HepG2 (cell line): ENCODE measurements around the gene SASS6. TPM values are rescaled to one million over a fixed set of nuclear protein-coding genes. Genes with fewer than 3 reads are reported as not detected.

ENCODE experiments used
- ATAC-seq: fragments of 200-7000 bp; cut with Tn5 transposase; 3 replicates; pipeline ENCODE4 v1.9.1; 2020; ENCODE audit warnings: mild to moderate bottlenecking, moderate library complexity
- BruUV-seq: library from RNA; stranded (reverse); fragments of 400-500 nt; replicated peaks from 2 replicates; lab custom pipeline; 2021; lab: Mats Ljungman, UMichigan
- CTCF ChIA-PET: fragments of 300-600 bp; formaldehyde crosslinking; extraction: SDS; loops from one replicate; lab custom pipeline; 2021; ENCODE audit warnings: low total read pairs, inconsistent platforms, low intra/inter-chr PET ratio; lab: Yijun Ruan, JAX
- POLR2A ChIA-PET: fragments of 350-600 bp; sonication (Branson Sonifier 250); formaldehyde crosslinking; loops from one replicate; lab custom pipeline; 2020; ENCODE audit warnings: antibody characterized with exemption, inconsistent platforms; lab: Yijun Ruan, JAX
- DNase-seq: peaks from one replicate; pipeline ENCODE4 v3.0.0-alpha.2; 2015; ENCODE audit warnings: low spot score
- FAIRE-seq: peaks from 3 replicates; lab custom pipeline; 2011; peaks lifted over from hg19 to GRCh38; lab: Jason Lieb, UNC
- H2AFZ ChIP-seq: one replicate; pipeline ENCODE4 v1.6.1; 2011; ENCODE audit warnings: low read length, inconsistent platforms
- H3K27ac ChIP-seq: fragments of 300-600 bp; 3 replicates; pipeline ENCODE4 v1.8.0; 2011; ENCODE audit warnings: mixed run types, mild to moderate bottlenecking, mixed read lengths, low read length, inconsistent platforms; ENCODE audit not compliant: insufficient read depth; ENCODE audit errors: extremely low read length
- H3K27me3 ChIP-seq, 2 experiments: fragments of 200-600 bp in 1 of 2; 2 replicates in 1 of 2; 3 replicates in 1 of 2; pipeline versions ENCODE4 v1.6.0 to v1.8.0; 2011; ENCODE audit warnings: low read length in 2 of 2, mild to moderate bottlenecking in 2 of 2, moderate library complexity in 2 of 2, inconsistent platforms in 1 of 2; ENCODE audit not compliant: insufficient read depth in 2 of 2, control insufficient read depth in 1 of 2
- H3K36me3 ChIP-seq, 2 experiments: fragments of 200-600 bp in 1 of 2; replicated peaks in 1 of 2; 2 replicates in 1 of 2; 3 replicates in 1 of 2; pipeline versions ENCODE4 v1.5.1 to v1.8.0; 2011; ENCODE audit warnings: low read length in 2 of 2, inconsistent platforms in 1 of 2; ENCODE audit not compliant: insufficient read depth in 2 of 2, control insufficient read depth in 1 of 2
- H3K4me1 ChIP-seq: 2 replicates; pipeline ENCODE4 v1.5.1; 2012; ENCODE audit warnings: low read length, inconsistent platforms; ENCODE audit not compliant: insufficient read depth
- H3K4me2 ChIP-seq: 2 replicates; pipeline ENCODE4 v1.6.0; 2011; ENCODE audit warnings: low read depth, low read length, inconsistent platforms
- H3K4me3 ChIP-seq, 3 experiments: fragments of 200-600 bp in 1 of 3; sonication (generic), shearing (Covaris generic) in 1 of 3; replicated peaks in 1 of 3; 2 replicates each; pipeline ENCODE4 v1.5.1; 2011 to 2016; ENCODE audit warnings: low read length in 3 of 3, inconsistent platforms in 2 of 3, low read depth in 2 of 3, mild to moderate bottlenecking in 2 of 3, control low read depth in 1 of 3, mixed read lengths in 1 of 3; ENCODE audit not compliant: insufficient read depth in 1 of 3
- H3K79me2 ChIP-seq: one replicate; pipeline ENCODE4 v1.6.1; 2011; ENCODE audit warnings: low read length, inconsistent platforms; ENCODE audit not compliant: insufficient read depth
- H3K9ac ChIP-seq: 2 replicates; pipeline ENCODE4 v1.6.0; 2011; ENCODE audit warnings: mild to moderate bottlenecking, low read depth, low read length, inconsistent platforms; ENCODE audit not compliant: insufficient read depth
- H3K9me3 ChIP-seq: 2 replicates; pipeline ENCODE4 v1.5.1; 2012; ENCODE audit warnings: mild to moderate bottlenecking, low read length
- H4K20me1 ChIP-seq: 2 replicates; pipeline ENCODE4 v1.6.0; 2011; ENCODE audit warnings: inconsistent platforms, mild to moderate bottlenecking, low read length, moderate library complexity; ENCODE audit not compliant: insufficient read depth
- E2F5 ChIP-seq: sonication (generic); formaldehyde crosslinking; conservative IDR thresholded peaks from 2 replicates; pipeline ENCODE4 v1.4.0; 2020; ENCODE audit warnings: missing genetic modification reagents
- HMG20A ChIP-seq: IDR thresholded peaks from 2 replicates; pipeline ENCODE4 v1.6.1; 2016; ENCODE audit warnings: borderline replicate concordance
- HNRNPK ChIP-seq: fragments of 200-400 bp; formaldehyde crosslinking; IDR thresholded peaks from 2 replicates; pipeline ENCODE4 v1.6.1; 2018; ENCODE audit warnings: low read length, low read depth, moderate library complexity, mild to moderate bottlenecking; ENCODE audit not compliant: poor library complexity, severe bottlenecking
- NFKB2 ChIP-seq: sonication (generic); formaldehyde crosslinking; IDR thresholded peaks from 2 replicates; pipeline ENCODE4 v1.4.0; 2020; ENCODE audit warnings: missing genetic modification reagents, borderline replicate concordance
- PCBP2 ChIP-seq: fragments of 200-400 bp; formaldehyde crosslinking; optimal IDR thresholded peaks from 2 replicates; pipeline ENCODE3; 2018; ENCODE audit warnings: low read length, low read depth; ENCODE audit not compliant: poor library complexity, severe bottlenecking
- RBM22 ChIP-seq: fragments of 200-400 bp; formaldehyde crosslinking; optimal IDR thresholded peaks from 2 replicates; pipeline ENCODE3; 2017; ENCODE audit warnings: mild to moderate bottlenecking, low read length, moderate library complexity
- SP1 ChIP-seq, 2 experiments: fragments of 450-650 bp in 1 of 2; sonication (generic) in 1 of 2; formaldehyde crosslinking in 1 of 2; IDR thresholded peaks; 2 replicates each; pipeline versions ENCODE4 v1.4.0 to v1.6.1; 2016 to 2020; ENCODE audit warnings: missing genetic modification reagents in 1 of 2
- ZFP36 ChIP-seq: fragments of 150-350 bp; IDR thresholded peaks from 2 replicates; pipeline ENCODE4 v1.6.1; 2018; ENCODE audit warnings: borderline replicate concordance, low read length, low read depth; ENCODE audit not compliant: partially characterized antibody
- ZNF180 ChIP-seq: sonication (generic); formaldehyde crosslinking; IDR thresholded peaks from 2 replicates; pipeline ENCODE4 v1.4.0; 2020; ENCODE audit warnings: low read depth, missing genetic modification reagents, borderline replicate concordance
- ZNF512 ChIP-seq: sonication (generic); formaldehyde crosslinking; IDR thresholded peaks from 2 replicates; pipeline ENCODE4 v1.4.0; 2020; ENCODE audit warnings: mild to moderate bottlenecking, missing genetic modification reagents
- ZNF652 ChIP-seq: IDR thresholded peaks from 2 replicates; pipeline ENCODE4 v1.6.1; 2016; ENCODE audit warnings: low read depth, borderline replicate concordance
- ZNF749 ChIP-seq: sonication (generic); formaldehyde crosslinking; IDR thresholded peaks from 2 replicates; pipeline ENCODE4 v1.8.0; 2022; ENCODE audit warnings: mild to moderate bottlenecking, missing genetic modification reagents, moderate library complexity, borderline replicate concordance
- WGBS: methylation state at CpG from one replicate; pipeline ENCODE4 v1.1.6; 2017; ENCODE audit warnings: low lambda C conversion rate; 5-methylcytosine and 5-hydroxymethylcytosine counted together
- in situ Hi-C: cut with HindIII; loops from 2 replicates; pipeline ENCODE4 v1.10.0; 2017; ENCODE audit warnings: low pct_unique_long_range_greater_than_20kb; ENCODE audit not compliant: extremely low pct_ligation_motif_present
- intact Hi-C: fragments of 100-400 bp; cut with micrococcal nuclease; formaldehyde crosslinking; loops from one replicate; pipeline ENCODE4 v1.10.0; 2022; ENCODE audit not compliant: unreplicated experiment
- polyA plus RNA-seq, 8 experiments: library from polyadenylated mRNA; depleted of rRNA in 3 of 8; stranded (reverse) in 7 of 8; unstranded in 1 of 8; fragments of >200 nt; fragmentation: Illumina TruSeq in 4 of 8; extraction: Trizol in 4 of 8; gene quantifications; 2 replicates each; pipeline versions ENCODE4 v1.2.1 to v1.2.3, GENCODE V29; 2011 to 2016; ENCODE audit warnings: low read depth in 4 of 8, missing spikeins in 1 of 8, mixed read lengths in 1 of 8; ENCODE audit not compliant: insufficient read depth in 1 of 8
- total RNA-seq, 5 experiments: library from RNA; depleted of rRNA; stranded (reverse); fragments of >200 nt; fragmentation: Illumina TruSeq; extraction: Trizol; gene quantifications; 2 replicates each; pipeline ENCODE4 v1.2.3, GENCODE V29; 2016; ENCODE audit warnings: low read depth in 1 of 5

The SASS6 gene
- total and polyA plus RNA-seq, 2 of the 13 experiments (the other 11 are each of a cell fraction or from before 2014, with no cell fraction given) = 2.3 to 10.7 TPM

- ChIA-PET CTCF (no interaction called here), POLR2A (no interaction called here)
- Histone ChIP-seq H3K79me2 (peaks cover 2% of the 10 kb centered on the region), H3K36me3 (peaks cover 24 to 76% of the 10 kb centered on the region in 2 experiments), H3K27me3 (no peaks in the 10 kb centered on the region), H3K9ac (no peak overlapping the region), H3K4me3 (no peak overlapping the region), H2AFZ (no peak overlapping the region), H3K4me1 (no peaks in the 10 kb centered on the region), H4K20me1 (0 out of 2 replicates have a peak, but pooled peaks cover 3% of the 10 kb centered on the region), H3K4me2 (no peak overlapping the region), H3K27ac (no peak overlapping the region), H3K9me3 (no peaks in the 10 kb centered on the region)
- 97% methylated on average over 2 of the region's 2 CpGs for WGBS
- intact Hi-C loops (no loop called here), in situ Hi-C loops (no loop called here)
- BruUV-seq = no TSS peak
- FAIRE-seq (no peak), ATAC-seq (no peak), DNase-seq (no peak)
- TF ChIP-seq NFKB2 = no peak
- no peak for TF ChIP-seq HMG20A (CRISPR knock-in tag)
- TF ChIP-seq ZNF749 (CRISPR knock-in tag) = no peak
Measured at GRCh38 chr1:100065969-100066227, 66.8 kb downstream of the SASS6 start.

GRCh38 chr1:100065183-100065968 lies 67.4 kb downstream of the SASS6 start:
- H3K9ac ChIP-seq = no peak overlapping the region
- H4K20me1 ChIP-seq = 0 out of 2 replicates have a peak, but pooled peaks cover 3% of the 10 kb centered on the region
- no peak overlapping the region for H3K4me2 ChIP-seq
- CTCF ChIA-PET = no interaction called here
- BruUV-seq = no TSS peak
- H2AFZ ChIP-seq = no peak overlapping the region
- intact Hi-C loops = no loop called here
- in situ Hi-C loops = no loop called here
- H3K27ac ChIP-seq = no peak overlapping the region
- TF ChIP-seq ZFP36 (no peak), E2F5 (CRISPR knock-in tag) (no peak), HNRNPK (peak; percentile 93), SP1 (IDR thresholded peaks at IDR 0.05) (0 out of 2 replicates have a peak, but pooled peaks have one; percentile 20), SP1 (CRISPR knock-in tag; IDR thresholded peaks at IDR 0.05) (no peak), ZNF652 (CRISPR knock-in tag) (peak; percentile 70), ZNF180 (CRISPR knock-in tag) (no peak), RBM22 (no peak), PCBP2 (peak; percentile 94), ZNF512 (CRISPR knock-in tag) (0 out of 2 replicates have a peak, but pooled peaks have one; percentile 70)
- TF ChIP-seq, all 625 proteins: peak for 5
- Histone ChIP-seq H3K27me3 (no peaks in the 10 kb centered on the region), H3K79me2 (peaks cover 3% of the 10 kb centered on the region), H3K36me3 (peaks cover 22 to 76% of the 10 kb centered on the region in 2 experiments), H3K4me1 (no peaks in the 10 kb centered on the region), H3K4me3 (no peak overlapping the region), H3K9me3 (no peaks in the 10 kb centered on the region)
- POLR2A ChIA-PET = no interaction called here
- WGBS = 96% methylated on average over 1 of the region's 1 CpG
- DNase-seq = no peak
- no peak for ATAC-seq
- no peak for FAIRE-seq
